Stomach smooth muscle (tissue), 2 donors: ENCODE data around the gene RALY.

ENCODE experiments used
- H3K27ac ChIP-seq: one replicate; pipeline ENCODE4 v1.7.0; 2013; ENCODE audit warnings: mild to moderate bottlenecking, low read length, inconsistent platforms
- H3K27me3 ChIP-seq, 2 donors: one replicate each; pipeline ENCODE4 v1.7.0; 2013; ENCODE audit warnings: low read length in 2 of 2; ENCODE audit not compliant: insufficient read depth in 2 of 2, control insufficient read depth in 1 of 2
- H3K36me3 ChIP-seq, 2 donors: one replicate each; pipeline ENCODE4 v1.7.0; 2013; ENCODE audit warnings: low read length in 2 of 2; ENCODE audit not compliant: control insufficient read depth in 2 of 2, insufficient read depth in 2 of 2
- H3K4me1 ChIP-seq: one replicate; pipeline ENCODE4 v1.7.0; 2013; ENCODE audit warnings: low read length; ENCODE audit not compliant: control insufficient read depth, insufficient read depth
- H3K4me3 ChIP-seq, 2 donors: one replicate each; pipeline ENCODE4 v1.7.0; 2013; ENCODE audit warnings: low read length in 2 of 2
- H3K9ac ChIP-seq, 2 donors: one replicate each; pipeline ENCODE4 v1.7.0; 2013; ENCODE audit warnings: low read length in 2 of 2, mild to moderate bottlenecking in 1 of 2
- H3K9me3 ChIP-seq, 2 donors: one replicate each; pipeline ENCODE4 v1.7.0; 2013; ENCODE audit warnings: low read length in 2 of 2; ENCODE audit not compliant: control insufficient read depth in 2 of 2
- donor health status: healthy.
- donor health status: Pancreatic carcinoma.

The RALY gene

GRCh38 chr20:34076952-34077351, 83.2 kb downstream of the RALY start:
- H3K27me3 ChIP-seq = no peaks in the 10 kb centered on the region
- H3K36me3 ChIP-seq = peaks cover 27 to 56% of the 10 kb centered on the region in 2 donors
- H3K9me3 ChIP-seq = no peaks in the 10 kb centered on the region

GRCh38 chr20:34078540-34078939, 84.8 kb downstream of the RALY start:
- Histone ChIP-seq H3K4me1 (peaks cover 17% of the 10 kb centered on the region), H3K4me3 (no peak overlapping the region), H3K36me3 (peaks cover 24 to 52% of the 10 kb centered on the region in 2 donors), H3K27ac (no peak overlapping the region), H3K9ac (no peak overlapping the region), H3K27me3 (no peaks in the 10 kb centered on the region), H3K9me3 (no peaks in the 10 kb centered on the region)

More at GRCh38 chr20:34076952-34077351, 83.2 kb downstream of the RALY start:
- Histone ChIP-seq H3K4me1 (peaks cover 4% of the 10 kb centered on the region), H3K27ac (no peak overlapping the region), H3K9ac (no peak overlapping the region), H3K4me3 (no peak overlapping the region)

GRCh38 chr20:34079818-34080217, 86.1 kb downstream of the RALY start:
- peaks cover 19 to 48% of the 10 kb centered on the region in 2 donors for H3K36me3 ChIP-seq
- no peak overlapping the region for H3K9ac ChIP-seq
- no peaks in the 10 kb centered on the region for H3K27me3 ChIP-seq
- no peaks in the 10 kb centered on the region for H3K9me3 ChIP-seq
- peaks cover 17% of the 10 kb centered on the region for H3K4me1 ChIP-seq
- H3K4me3 ChIP-seq = no peak overlapping the region
- H3K27ac ChIP-seq = no peak overlapping the region

GRCh38 chr20:34082232-34082887, 88.6 kb downstream of the RALY start:
- Histone ChIP-seq H3K9me3 (no peaks in the 10 kb centered on the region), H3K4me1 (peaks cover 17% of the 10 kb centered on the region), H3K27me3 (no peaks in the 10 kb centered on the region), H3K4me3 (no peak overlapping the region), H3K36me3 (peaks cover 12 to 42% of the 10 kb centered on the region in 2 donors), H3K27ac (peak overlapping the region; percentile 68), H3K9ac (no peak overlapping the region)

GRCh38 chr20:34083137-34083536, 89.4 kb downstream of the RALY start:
- peaks cover 17% of the 10 kb centered on the region for H3K4me1 ChIP-seq
- no peaks in the 10 kb centered on the region for H3K9me3 ChIP-seq
- peaks cover 14 to 37% of the 10 kb centered on the region in 2 donors for H3K36me3 ChIP-seq
- H3K9ac ChIP-seq = no peak overlapping the region
- peak overlapping the region in 1 of 2 donors; percentile 22 for H3K4me3 ChIP-seq
- peak overlapping the region; percentile 68 for H3K27ac ChIP-seq
- no peaks in the 10 kb centered on the region for H3K27me3 ChIP-seq

- Histone ChIP-seq H3K9ac (no peak overlapping the region), H3K4me3 (no peak overlapping the region), H3K27ac (peak overlapping the region; percentile 68), H3K4me1 (peaks cover 17% of the 10 kb centered on the region), H3K36me3 (peaks cover 18 to 37% of the 10 kb centered on the region in 2 donors), H3K9me3 (no peaks in the 10 kb centered on the region), H3K27me3 (no peaks in the 10 kb centered on the region)
Observed at GRCh38 chr20:34083781-34084180, 90.1 kb downstream of the RALY start.

GRCh38 chr20:34084227-34084923, 90.7 kb downstream of the RALY start:
- Histone ChIP-seq H3K4me3 (no peak overlapping the region), H3K27me3 (no peaks in the 10 kb centered on the region), H3K27ac (peak overlapping the region; percentile 0), H3K9me3 (no peaks in the 10 kb centered on the region), H3K4me1 (peaks cover 17% of the 10 kb centered on the region), H3K9ac (no peak overlapping the region), H3K36me3 (peaks cover 22 to 36% of the 10 kb centered on the region in 2 donors)

- Histone ChIP-seq H3K9me3 (no peaks in the 10 kb centered on the region), H3K27me3 (no peaks in the 10 kb centered on the region), H3K27ac (no peak overlapping the region), H3K4me1 (peaks cover 17% of the 10 kb centered on the region), H3K4me3 (no peak overlapping the region), H3K36me3 (peaks cover 30 to 38% of the 10 kb centered on the region in 2 donors), H3K9ac (no peak overlapping the region)
Observed at GRCh38 chr20:34085544-34086040, 91.9 kb downstream of the RALY start.

- Histone ChIP-seq H3K27me3 (no peaks in the 10 kb centered on the region), H3K4me3 (no peak overlapping the region), H3K4me1 (no peaks in the 10 kb centered on the region), H3K9me3 (no peaks in the 10 kb centered on the region), H3K9ac (no peak overlapping the region), H3K36me3 (peaks cover 42 to 43% of the 10 kb centered on the region in 2 donors), H3K27ac (no peak overlapping the region)
Observed at GRCh38 chr20:34088305-34089174, 94.8 kb downstream of the RALY start.

GRCh38 chr20:34089175-34089479, 95.4 kb downstream of the RALY start:
- Histone ChIP-seq H3K36me3 (peaks cover 47% of the 10 kb centered on the region in 2 donors), H3K9me3 (no peaks in the 10 kb centered on the region), H3K27ac (no peak overlapping the region), H3K27me3 (no peaks in the 10 kb centered on the region), H3K4me1 (no peaks in the 10 kb centered on the region), H3K4me3 (no peak overlapping the region), H3K9ac (no peak overlapping the region)
